ENCODE data around the gene ZNF525. TPM values are rescaled to one million over a fixed set of nuclear protein-coding genes. Genes with fewer than 3 reads are reported as not detected.
"Not testable (repeated sequence)": the region's sequence is repeated elsewhere in the genome, so short reads cannot be mapped to it uniquely, and the experiment has no call there.

ZNF525 gene
- 12.8 TPM for total RNA-seq
- long read RNA-seq, partial matches to known transcripts: 0 of 1 reads
- long read RNA-seq, other reads (novel, unspliced or antisense): 1 of 1 reads

DNA sequence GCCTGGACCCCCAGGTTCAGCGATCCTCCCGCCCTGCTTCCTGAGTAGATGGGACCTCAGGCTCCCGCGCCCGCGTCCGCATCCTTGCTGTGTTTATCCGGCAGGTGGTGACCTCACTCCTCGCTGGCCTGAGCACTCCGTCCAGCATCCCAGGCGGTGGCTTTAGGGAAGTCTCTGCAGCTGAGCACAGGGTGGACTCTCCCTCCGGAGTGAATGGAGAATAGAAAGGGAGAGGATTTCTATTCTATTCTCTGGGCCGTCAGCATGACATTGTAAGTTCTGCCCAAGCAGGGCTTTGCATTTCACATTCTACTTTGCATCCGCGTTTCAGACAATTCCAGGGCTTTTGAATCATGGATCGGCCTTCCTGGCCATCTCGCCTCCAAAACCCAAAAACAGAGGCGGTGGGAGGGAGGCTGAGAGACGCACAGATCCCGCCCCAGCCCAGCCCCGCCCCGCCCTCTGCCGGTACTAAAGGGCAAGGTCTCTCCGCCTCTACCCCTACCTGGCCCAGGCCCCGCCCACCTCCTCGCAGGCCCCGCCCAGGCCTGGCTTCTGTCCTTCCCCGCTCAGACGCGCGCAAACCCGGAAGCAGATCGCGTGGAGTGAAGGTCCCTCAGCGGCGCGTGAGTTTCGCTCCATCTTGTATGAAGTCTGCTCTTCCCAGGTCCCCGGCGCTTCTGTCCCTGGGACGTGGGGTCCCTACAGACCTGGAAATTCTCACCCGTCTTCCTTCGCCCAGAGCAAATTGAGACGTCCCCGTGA is at the start of gene ZNF525:
Gene ZNF525, plus strand, starts transcription at position 572 of the 765 bp plus-strand sequence. CDS start 6,577 bp downstream, outside the sequence.
- Histone ChIP-seq H3K36me3 (no peaks in the 10 kb centered on the region), H3K27me3 (ENCODE audit: low read depth) (no peaks in the 10 kb centered on the region), H3K27ac (peak within 1 kb of the TSS; percentile 66), H3K4me1 (no peaks in the 10 kb centered on the region), H3K9me3 (no peaks in the 10 kb centered on the region), H3K4me3 (peak within 1 kb of the TSS; percentile 69)
- peak; percentile 100 for ATAC-seq
- peak; percentile 95 for DNase-seq
- intact Hi-C loops (cut with DNase I): no loop called here
- peak; percentile 33 for TF ChIP-seq CTCF (IDR thresholded peaks at IDR 0.05)

DNA sequence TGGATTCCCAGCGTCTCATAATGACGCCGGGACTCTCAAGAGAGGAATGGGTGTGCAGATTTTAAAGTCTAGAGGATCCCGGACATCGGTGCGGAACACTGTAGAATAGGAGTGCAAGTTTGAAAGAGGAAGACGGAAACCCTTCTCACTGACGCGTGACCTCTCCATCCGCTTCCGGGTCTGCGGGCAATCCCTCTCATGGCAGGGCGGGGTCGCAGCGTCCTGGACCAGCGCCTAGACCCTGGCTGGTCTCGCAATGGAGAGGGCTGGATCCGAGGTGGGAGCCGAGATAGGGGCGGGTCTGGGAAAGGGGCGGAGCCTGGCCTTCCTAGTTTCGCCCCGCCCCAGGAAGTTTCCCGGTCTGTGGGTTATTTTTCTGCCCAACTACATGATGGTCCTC is 36.5 kb upstream of the ZNF525 start:
- ATAC-seq: peak in 1 of 2 donors; percentile 6
- H3K27me3 ChIP-seq (ENCODE audit: low read depth): peaks cover 12% of the 10 kb centered on the region
- peak; percentile 59 for DNase-seq
- peak overlapping the region; percentile 9 for H3K4me3 ChIP-seq
- H3K4me1 ChIP-seq: peaks cover 7% of the 10 kb centered on the region
- H3K36me3 ChIP-seq: no peaks in the 10 kb centered on the region
- H3K27ac ChIP-seq: no peak overlapping the region
- TF ChIP-seq CTCF (IDR thresholded peaks at IDR 0.05): no peak
- intact Hi-C loops (cut with DNase I): no loop called here
- H3K9me3 ChIP-seq: no peaks in the 10 kb centered on the region

DNA sequence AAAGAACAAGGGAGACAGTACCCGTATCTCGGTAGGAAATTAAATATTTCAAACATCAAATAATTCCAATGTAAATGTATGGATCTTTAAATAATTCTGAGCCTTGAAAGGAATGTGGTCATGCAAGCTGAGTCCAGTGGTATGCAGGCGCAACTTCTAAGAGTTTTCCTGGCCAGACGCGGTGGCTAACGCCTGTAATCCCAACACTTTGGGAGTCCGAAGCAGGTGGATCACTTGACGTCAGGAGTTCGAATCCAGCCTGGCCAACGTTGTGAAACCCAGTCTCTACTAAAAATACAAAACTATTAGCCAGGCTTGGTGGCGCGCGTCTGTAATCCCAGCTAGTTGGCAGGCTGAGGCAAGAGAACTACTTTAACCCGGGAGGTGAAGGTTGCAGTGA is 33.0 kb upstream of the ZNF525 start:
- no peaks in the 10 kb centered on the region for H3K36me3 ChIP-seq
- no peak overlapping the region for H3K27ac ChIP-seq
- H3K4me1 ChIP-seq: peaks cover 12% of the 10 kb centered on the region
- peak overlapping the region; percentile 81 for H3K4me3 ChIP-seq
- TF ChIP-seq CTCF (IDR thresholded peaks at IDR 0.05): no peak
- H3K9me3 ChIP-seq: no peaks in the 10 kb centered on the region
- ATAC-seq (no peak), DNase-seq (no peak)
- H3K27me3 ChIP-seq (ENCODE audit: low read depth): peaks cover 3% of the 10 kb centered on the region
- intact Hi-C loops (cut with DNase I): no loop called here

- intact Hi-C loops (cut with DNase I): no loop called here
- ATAC-seq: peak; percentile 40 to 63
- peak overlapping the region; percentile 83 for H3K27ac ChIP-seq
- peak; percentile 66 for DNase-seq
- no peaks in the 10 kb centered on the region for H3K9me3 ChIP-seq
- no peak for TF ChIP-seq CTCF (IDR thresholded peaks at IDR 0.05)
- peaks cover 3% of the 10 kb centered on the region for H3K27me3 ChIP-seq (ENCODE audit: low read depth)
- no peaks in the 10 kb centered on the region for H3K36me3 ChIP-seq
- H3K4me3 ChIP-seq: peak overlapping the region; percentile 81
- peaks cover 12% of the 10 kb centered on the region for H3K4me1 ChIP-seq
Observed at GRCh38 chr19:53333066-53333462, 32.4 kb upstream of the ZNF525 start.

GRCh38 chr19:53333463-53334449 is 31.7 kb upstream of the ZNF525 start, which contains the start of gene ZNF845:
Gene ZNF845 (plus strand): TSS chr19:53333749. CDS start chr19:53341308, 7,559 bp downstream.
- Histone ChIP-seq H3K27ac (peak within 1 kb of the TSS; percentile 83), H3K36me3 (no peaks in the 10 kb centered on the region), H3K27me3 (ENCODE audit: low read depth) (peaks cover 3% of the 10 kb centered on the region), H3K4me1 (peaks cover 12% of the 10 kb centered on the region), H3K4me3 (peak within 1 kb of the TSS; percentile 81), H3K9me3 (no peaks in the 10 kb centered on the region)
- ATAC-seq (peak; percentile 100), DNase-seq (peak; percentile 94)
- TF ChIP-seq CTCF (IDR thresholded peaks at IDR 0.05): no peak
- intact Hi-C loops (cut with DNase I): no loop called here

- H3K4me3 ChIP-seq; H3K4me1 ChIP-seq; ATAC-seq; intact Hi-C loops (cut with DNase I); H3K27me3 ChIP-seq (ENCODE audit: low read depth); H3K27ac ChIP-seq; DNase-seq: not testable (repeated sequence)
- Histone ChIP-seq H3K36me3 (peaks cover 90% of the 10 kb centered on the region), H3K9me3 (peaks cover 55% of the 10 kb centered on the region)
Observed at GRCh38 chr19:53344403-53344802, 21.1 kb upstream of the ZNF525 start.
